SU-DHL-6 (cell line): ENCODE measurements around the gene ACSS1.

Experiments used
- H2AFZ ChIP-seq: fragments of 200-600 bp; sonication (generic); 2 replicates; pipeline ENCODE4 v1.6.1; 2014; ENCODE audit warnings: low read depth, mild to moderate bottlenecking, moderate library complexity, mixed read lengths, antibody characterized with exemption, low read length; ENCODE audit not compliant: severe bottlenecking
- H3F3A ChIP-seq: fragments of 200-600 bp; shearing (Covaris generic); 2 replicates; pipeline ENCODE4 v1.6.0; 2016; ENCODE audit warnings: antibody characterized with exemption, mild to moderate bottlenecking; ENCODE audit not compliant: insufficient read depth
- H3K27ac ChIP-seq: fragments of 200-600 bp; sonication (generic); 2 replicates; pipeline ENCODE4 v1.5.1; 2016; ENCODE audit warnings: low read depth, mild to moderate bottlenecking, low read length, moderate library complexity, mixed read lengths
- H3K27me3 ChIP-seq: fragments of 200-600 bp; sonication (generic), shearing (Covaris generic); 2 replicates; pipeline ENCODE4 v1.6.0; 2014; ENCODE audit warnings: mild to moderate bottlenecking, low read length
- H3K36me3 ChIP-seq: fragments of 200-600 bp; sonication (generic); 2 replicates; pipeline ENCODE4 v1.6.1; 2014; ENCODE audit warnings: mild to moderate bottlenecking, low read length, mixed read lengths
- H3K4me2 ChIP-seq: fragments of 300-600, 200-600 bp; shearing (Covaris generic), sonication (generic); 2 replicates; pipeline ENCODE4 v1.6.0; 2014; ENCODE audit warnings: low read length, low read depth, mild to moderate bottlenecking; ENCODE audit not compliant: poor library complexity, severe bottlenecking
- H3K4me3 ChIP-seq: fragments of 200-600 bp; sonication (generic); 2 replicates; pipeline ENCODE4 v1.5.1; 2014; ENCODE audit warnings: antibody characterized with exemption, low read length, mild to moderate bottlenecking, mixed read lengths; ENCODE audit not compliant: insufficient read depth, poor library complexity, severe bottlenecking
- H3K79me2 ChIP-seq: fragments of 200-600 bp; sonication (generic); 2 replicates; pipeline ENCODE4 v1.6.1; 2014; ENCODE audit warnings: mild to moderate bottlenecking, low read length, moderate library complexity; ENCODE audit not compliant: insufficient read depth
- H3K9ac ChIP-seq: fragments of 200-600 bp; sonication (generic); 2 replicates; pipeline ENCODE4 v1.7.0; 2014; ENCODE audit warnings: mild to moderate bottlenecking, low read length
- H3K9me2 ChIP-seq: fragments of 200-600 bp; sonication (generic); replicated peaks from 2 replicates; pipeline ENCODE4 v1.6.1; 2014; ENCODE audit warnings: low read length; ENCODE audit not compliant: insufficient read depth
- H3K9me3 ChIP-seq: fragments of 200-600 bp; sonication (generic); 2 replicates; pipeline ENCODE4 v1.6.1; 2014; ENCODE audit warnings: low read length, mixed read lengths; ENCODE audit not compliant: insufficient read depth
- H4K20me1 ChIP-seq: fragments of 200-600 bp; sonication (generic); 2 replicates; pipeline ENCODE4 v1.6.1; 2014; ENCODE audit warnings: low read depth, mild to moderate bottlenecking, antibody characterized with exemption, low read length, moderate library complexity, mixed read lengths
- EZH2phosphoT487 ChIP-seq: fragments of 200-600 bp; sonication (generic), shearing (Covaris generic); conservative IDR thresholded peaks from 2 replicates; pipeline ENCODE4 v1.6.1; 2018; ENCODE audit warnings: mild to moderate bottlenecking, antibody characterized with exemption, low read length, moderate library complexity, mixed read lengths
- TF ChIP-seq, protein P1 (sequence below): fragments of 200-600 bp; sonication (generic); IDR thresholded peaks from one replicate; pipeline ENCODE4 v1.5.1; 2017; ENCODE audit warnings: antibody characterized with exemption, mild to moderate bottlenecking, low read length, moderate library complexity; ENCODE audit not compliant: insufficient read depth, poor library complexity, severe bottlenecking

ACSS1 gene

DNA sequence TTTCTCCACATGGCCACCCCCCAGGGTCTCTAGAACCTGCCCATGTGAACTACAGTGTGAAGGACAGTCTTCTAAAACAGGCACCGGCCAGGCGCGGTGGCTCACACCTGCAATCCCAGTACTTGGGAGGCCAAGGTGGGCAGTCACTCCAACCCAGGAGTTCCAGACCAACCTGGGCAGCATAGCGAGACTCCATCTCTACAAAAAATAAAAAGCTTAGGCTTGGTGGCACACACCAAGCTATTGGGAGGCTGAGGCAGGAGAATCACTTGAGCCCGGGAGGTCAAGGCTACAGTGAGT is 13.7 kb downstream of the ACSS1 start:
- H3K4me3 ChIP-seq: no peak overlapping the region
- H4K20me1 ChIP-seq: no peaks in the 10 kb centered on the region
- H3K27me3 ChIP-seq: no peaks in the 10 kb centered on the region
- no peak overlapping the region for H3K4me2 ChIP-seq
- H3K9me2 ChIP-seq: no peaks in the 10 kb centered on the region
- no peaks in the 10 kb centered on the region for H3K79me2 ChIP-seq
- no peak for TF ChIP-seq EZH2phosphoT487
- TF ChIP-seq, protein P1, sequence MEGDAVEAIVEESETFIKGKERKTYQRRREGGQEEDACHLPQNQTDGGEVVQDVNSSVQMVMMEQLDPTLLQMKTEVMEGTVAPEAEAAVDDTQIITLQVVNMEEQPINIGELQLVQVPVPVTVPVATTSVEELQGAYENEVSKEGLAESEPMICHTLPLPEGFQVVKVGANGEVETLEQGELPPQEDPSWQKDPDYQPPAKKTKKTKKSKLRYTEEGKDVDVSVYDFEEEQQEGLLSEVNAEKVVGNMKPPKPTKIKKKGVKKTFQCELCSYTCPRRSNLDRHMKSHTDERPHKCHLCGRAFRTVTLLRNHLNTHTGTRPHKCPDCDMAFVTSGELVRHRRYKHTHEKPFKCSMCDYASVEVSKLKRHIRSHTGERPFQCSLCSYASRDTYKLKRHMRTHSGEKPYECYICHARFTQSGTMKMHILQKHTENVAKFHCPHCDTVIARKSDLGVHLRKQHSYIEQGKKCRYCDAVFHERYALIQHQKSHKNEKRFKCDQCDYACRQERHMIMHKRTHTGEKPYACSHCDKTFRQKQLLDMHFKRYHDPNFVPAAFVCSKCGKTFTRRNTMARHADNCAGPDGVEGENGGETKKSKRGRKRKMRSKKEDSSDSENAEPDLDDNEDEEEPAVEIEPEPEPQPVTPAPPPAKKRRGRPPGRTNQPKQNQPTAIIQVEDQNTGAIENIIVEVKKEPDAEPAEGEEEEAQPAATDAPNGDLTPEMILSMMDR: no peak
- no peaks in the 10 kb centered on the region for H3K9me3 ChIP-seq
- no peak overlapping the region for H2AFZ ChIP-seq
- H3K27ac ChIP-seq: no peak overlapping the region
- H3K9ac ChIP-seq: no peak overlapping the region
- H3K36me3 ChIP-seq: no peaks in the 10 kb centered on the region
- no peaks in the 10 kb centered on the region for H3F3A ChIP-seq

GRCh38 chr20:25043499-25044260 is 14.3 kb downstream of the ACSS1 start:
- Histone ChIP-seq H3K9ac (no peak overlapping the region), H3F3A (no peaks in the 10 kb centered on the region), H3K9me2 (no peaks in the 10 kb centered on the region), H3K9me3 (no peaks in the 10 kb centered on the region), H3K79me2 (no peaks in the 10 kb centered on the region), H4K20me1 (no peaks in the 10 kb centered on the region), H3K4me2 (no peak overlapping the region), H3K4me3 (no peak overlapping the region), H3K27me3 (no peaks in the 10 kb centered on the region), H3K27ac (no peak overlapping the region), H3K36me3 (no peaks in the 10 kb centered on the region), H2AFZ (no peak overlapping the region)
- TF ChIP-seq EZH2phosphoT487: no peak
- TF ChIP-seq, protein P1: no peak

GRCh38 chr20:25042531-25043498 is 15.1 kb downstream of the ACSS1 start:
- no peaks in the 10 kb centered on the region for H4K20me1 ChIP-seq
- H2AFZ ChIP-seq: no peak overlapping the region
- H3K9me3 ChIP-seq: no peaks in the 10 kb centered on the region
- H3K36me3 ChIP-seq: no peaks in the 10 kb centered on the region
- no peaks in the 10 kb centered on the region for H3K79me2 ChIP-seq
- no peak overlapping the region for H3K9ac ChIP-seq
- H3K4me3 ChIP-seq: no peak overlapping the region
- TF ChIP-seq, protein P1: no peak
- TF ChIP-seq EZH2phosphoT487: no peak
- H3K27ac ChIP-seq: no peak overlapping the region
- no peak overlapping the region for H3K4me2 ChIP-seq
- H3K27me3 ChIP-seq: no peaks in the 10 kb centered on the region
- H3F3A ChIP-seq: no peaks in the 10 kb centered on the region
- H3K9me2 ChIP-seq: no peaks in the 10 kb centered on the region
